BLaER1 (cell line): ENCODE data around the gene ACOX3.
"Not testable (repeated sequence)": the region's sequence is repeated elsewhere in the genome, so short reads cannot be mapped to it uniquely, and the experiment has no call there.

Experiments used
- H3K27ac ChIP-seq: shearing (Covaris generic); formaldehyde crosslinking; 2 replicates; pipeline ENCODE4 v1.8.1; 2022
- H3K27me3 ChIP-seq: shearing (Covaris generic); formaldehyde crosslinking; 2 replicates; pipeline ENCODE4 v1.8.1; 2022
- H3K36me3 ChIP-seq: shearing (Covaris generic); formaldehyde crosslinking; 2 replicates; pipeline ENCODE4 v1.8.1; 2022
- H3K4me1 ChIP-seq: shearing (Covaris generic); formaldehyde crosslinking; 2 replicates; pipeline ENCODE4 v1.8.1; 2022
- H3K4me2 ChIP-seq: shearing (Covaris generic); formaldehyde crosslinking; 2 replicates; pipeline ENCODE4 v1.8.1; 2022
- H3K4me3 ChIP-seq: shearing (Covaris generic); formaldehyde crosslinking; 2 replicates; pipeline ENCODE4 v1.8.1; 2022
- H3K9ac ChIP-seq: shearing (Covaris generic); formaldehyde crosslinking; 2 replicates; pipeline ENCODE4 v1.8.1; 2022
- H3K9me3 ChIP-seq: shearing (Covaris generic); formaldehyde crosslinking; 2 replicates; pipeline ENCODE4 v1.8.1; 2022
- H4K20me1 ChIP-seq: shearing (Covaris generic); formaldehyde crosslinking; 2 replicates; pipeline ENCODE4 v1.8.1; 2022
- Cebpa-rat ChIP-seq: shearing (Covaris generic); IDR thresholded peaks from 2 replicates; pipeline ENCODE4 v1.8.1; 2022

Gene ACOX3

GRCh38 chr4:8422786-8423185 is 17.7 kb downstream of the ACOX3 start:
- peaks cover 34% of the 10 kb centered on the region for H4K20me1 ChIP-seq
- H3K9me3 ChIP-seq, result no peaks in the 10 kb centered on the region
- H3K27ac ChIP-seq, result no peak overlapping the region
- no peak overlapping the region for H3K9ac ChIP-seq
- H3K4me2 ChIP-seq, result no peak overlapping the region
- H3K4me3 ChIP-seq, result no peak overlapping the region
- peaks cover 11% of the 10 kb centered on the region for H3K4me1 ChIP-seq
- H3K27me3 ChIP-seq, result no peaks in the 10 kb centered on the region
- TF ChIP-seq Cebpa-rat, result no peak
- H3K36me3 ChIP-seq, result peaks cover 11% of the 10 kb centered on the region; the same call in 1 of the 2 replicates

DNA sequence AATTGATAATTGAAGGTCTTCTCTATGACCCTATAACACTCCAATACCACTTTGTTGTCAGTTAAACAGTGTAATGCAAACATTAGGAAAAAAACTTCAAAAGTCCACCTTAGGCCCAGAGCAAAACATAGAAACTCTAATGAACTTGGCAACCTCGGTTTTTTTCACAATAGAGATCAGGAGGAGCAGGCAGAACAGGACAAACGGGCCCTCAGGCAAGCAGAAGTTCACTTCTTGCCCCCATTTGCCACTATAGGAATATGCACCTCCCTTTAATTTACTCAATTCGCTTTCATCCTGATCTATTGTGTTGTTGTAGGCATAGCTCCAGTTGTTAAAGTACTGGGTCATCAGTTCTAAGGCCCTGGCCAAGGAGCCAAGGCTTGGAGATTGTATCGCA is 18.2 kb downstream of the ACOX3 start:
- Histone ChIP-seq H3K27me3 (no peaks in the 10 kb centered on the region), H3K4me1 (peaks cover 6% of the 10 kb centered on the region), H4K20me1 (peaks cover 34% of the 10 kb centered on the region), H3K9me3 (no peaks in the 10 kb centered on the region), H3K4me2 (no peak overlapping the region), H3K9ac (no peak overlapping the region), H3K36me3 (peaks cover 11% of the 10 kb centered on the region; the same call in 1 of the 2 replicates), H3K4me3 (no peak overlapping the region), H3K27ac (no peak overlapping the region)
- no peak for TF ChIP-seq Cebpa-rat

GRCh38 chr4:8420151-8420550 is 20.4 kb downstream of the ACOX3 start:
- H3K27me3 ChIP-seq, H3K9me3 ChIP-seq, H3K27ac ChIP-seq, H3K4me1 ChIP-seq, H3K4me3 ChIP-seq, H3K9ac ChIP-seq, H3K4me2 ChIP-seq: not testable (repeated sequence)
- Histone ChIP-seq H3K36me3 (peaks cover 30% of the 10 kb centered on the region), H4K20me1 (peaks cover 43% of the 10 kb centered on the region)

DNA sequence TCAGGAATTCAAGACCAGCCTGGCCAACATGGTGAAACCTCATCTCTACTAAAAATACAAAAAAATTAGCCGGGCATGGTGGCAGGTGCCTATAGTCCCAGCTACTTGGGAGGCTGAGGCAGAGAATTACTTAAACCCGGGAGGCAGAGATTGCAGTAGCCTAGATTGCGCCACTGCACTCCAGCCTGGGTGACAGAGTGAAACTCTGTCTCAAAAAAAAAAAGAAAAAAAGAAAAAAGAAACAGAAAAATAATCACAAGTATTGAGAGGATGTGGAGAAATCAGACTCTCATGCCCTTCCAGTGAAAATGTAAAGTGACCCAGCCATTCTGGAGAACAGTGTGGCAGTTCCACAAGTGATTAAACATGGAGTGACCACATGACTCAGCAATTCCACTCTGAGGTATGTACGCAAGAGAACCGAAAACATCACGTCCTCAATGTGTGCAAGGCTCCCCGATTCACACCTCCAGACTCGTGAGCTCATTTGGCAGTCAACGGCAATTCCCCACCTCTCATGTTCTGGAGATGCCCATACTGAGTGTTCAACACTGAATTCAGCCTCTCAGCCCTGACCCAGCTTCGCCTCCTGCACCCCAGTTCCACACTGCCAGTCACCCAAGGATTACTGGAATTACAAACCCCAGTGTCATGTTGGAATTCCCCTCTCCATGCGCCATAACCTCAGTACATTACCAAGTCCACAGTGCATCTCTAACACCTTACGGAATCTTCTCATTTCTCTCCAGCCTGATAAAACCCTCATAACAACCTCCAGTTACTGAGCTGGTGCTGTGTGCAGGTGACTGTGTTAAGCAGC is 21.1 kb downstream of the ACOX3 start:
- Histone ChIP-seq H3K9ac (no peak overlapping the region), H3K4me2 (no peak overlapping the region), H3K27ac (no peak overlapping the region)

DNA sequence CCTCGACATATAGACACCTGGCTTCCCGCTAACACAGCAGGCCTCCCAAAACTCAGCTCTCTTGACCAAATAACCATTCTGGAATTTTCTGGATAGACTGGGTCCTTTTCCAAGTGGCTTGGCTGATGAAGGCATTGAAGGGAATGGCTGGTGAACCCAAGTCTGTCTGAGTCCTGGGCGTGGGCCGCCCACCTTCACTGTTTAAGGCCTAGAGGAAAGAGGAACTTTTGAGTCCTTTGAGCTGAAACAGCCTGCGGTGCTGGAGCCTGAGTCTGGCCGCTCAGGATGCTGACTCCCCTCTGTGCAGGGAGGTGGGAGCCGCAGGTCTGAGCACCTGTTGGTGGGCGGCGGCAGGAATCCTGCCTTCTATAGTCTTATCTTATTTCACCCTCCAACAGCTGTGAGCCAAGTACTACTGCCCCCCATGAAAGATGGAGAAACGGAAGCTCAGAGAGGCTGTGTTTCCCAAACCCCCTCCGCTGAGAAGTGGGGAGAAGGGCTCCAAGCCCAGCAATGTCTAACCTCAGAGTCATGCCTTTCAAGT is 23.4 kb downstream of the ACOX3 start:
- peaks cover 11% of the 10 kb centered on the region for H3K4me1 ChIP-seq
- H3K9me3 ChIP-seq, result no peaks in the 10 kb centered on the region
- H4K20me1 ChIP-seq, result peaks cover 34% of the 10 kb centered on the region
- H3K4me3 ChIP-seq, result no peak overlapping the region
- H3K36me3 ChIP-seq, result peaks cover 38% of the 10 kb centered on the region
- H3K27ac ChIP-seq, result no peak overlapping the region
- TF ChIP-seq Cebpa-rat, result no peak
- no peaks in the 10 kb centered on the region for H3K27me3 ChIP-seq
- no peak overlapping the region for H3K4me2 ChIP-seq
- H3K9ac ChIP-seq, result no peak overlapping the region

More for the DNA sequence above, 21.1 kb downstream of the ACOX3 start:
- Histone ChIP-seq H3K4me3 (no peak overlapping the region), H3K9me3 (no peaks in the 10 kb centered on the region), H3K27me3 (no peaks in the 10 kb centered on the region), H4K20me1 (peaks cover 43% of the 10 kb centered on the region), H3K4me1 (no peaks in the 10 kb centered on the region), H3K36me3 (peaks cover 35% of the 10 kb centered on the region)
- TF ChIP-seq Cebpa-rat, result no peak

DNA sequence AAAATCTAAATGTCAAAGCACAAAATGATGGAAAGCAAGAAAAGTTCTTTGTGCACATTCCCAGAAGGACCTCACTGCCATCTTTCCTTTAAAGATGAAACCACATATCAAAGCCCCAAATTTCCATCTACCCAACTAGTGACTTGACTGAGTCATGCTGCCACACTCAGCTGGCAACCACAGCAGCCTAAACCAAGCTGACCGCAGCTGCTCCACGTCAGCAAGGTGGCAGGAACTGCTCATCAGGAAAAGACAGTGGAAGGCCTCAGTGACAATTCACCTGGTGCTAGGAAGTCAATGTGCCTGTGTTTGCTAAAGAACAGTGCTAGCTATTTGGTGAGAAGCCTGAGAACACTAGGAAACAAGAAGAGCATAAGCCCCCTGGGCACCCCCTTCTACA is 26.1 kb downstream of the ACOX3 start:
- H3K4me1 ChIP-seq, result peaks cover 37% of the 10 kb centered on the region
- H3K27ac ChIP-seq, result no peak overlapping the region
- no peak overlapping the region for H3K4me2 ChIP-seq
- H3K27me3 ChIP-seq, result no peaks in the 10 kb centered on the region
- H4K20me1 ChIP-seq, result peaks cover 37% of the 10 kb centered on the region
- TF ChIP-seq Cebpa-rat, result no peak
- no peaks in the 10 kb centered on the region for H3K9me3 ChIP-seq
- no peak overlapping the region for H3K9ac ChIP-seq
- peaks cover 38% of the 10 kb centered on the region for H3K36me3 ChIP-seq
- no peak overlapping the region for H3K4me3 ChIP-seq

- H3K4me2 ChIP-seq, result peak overlapping the region; percentile 82
- H4K20me1 ChIP-seq, result peaks cover 30% of the 10 kb centered on the region
- 0 out of 2 replicates have a peak overlapping the region, but pooled peaks have one; percentile 74 for H3K27ac ChIP-seq
Observed at GRCh38 chr4:8412288-8412687, 28.2 kb downstream of the ACOX3 start.

DNA sequence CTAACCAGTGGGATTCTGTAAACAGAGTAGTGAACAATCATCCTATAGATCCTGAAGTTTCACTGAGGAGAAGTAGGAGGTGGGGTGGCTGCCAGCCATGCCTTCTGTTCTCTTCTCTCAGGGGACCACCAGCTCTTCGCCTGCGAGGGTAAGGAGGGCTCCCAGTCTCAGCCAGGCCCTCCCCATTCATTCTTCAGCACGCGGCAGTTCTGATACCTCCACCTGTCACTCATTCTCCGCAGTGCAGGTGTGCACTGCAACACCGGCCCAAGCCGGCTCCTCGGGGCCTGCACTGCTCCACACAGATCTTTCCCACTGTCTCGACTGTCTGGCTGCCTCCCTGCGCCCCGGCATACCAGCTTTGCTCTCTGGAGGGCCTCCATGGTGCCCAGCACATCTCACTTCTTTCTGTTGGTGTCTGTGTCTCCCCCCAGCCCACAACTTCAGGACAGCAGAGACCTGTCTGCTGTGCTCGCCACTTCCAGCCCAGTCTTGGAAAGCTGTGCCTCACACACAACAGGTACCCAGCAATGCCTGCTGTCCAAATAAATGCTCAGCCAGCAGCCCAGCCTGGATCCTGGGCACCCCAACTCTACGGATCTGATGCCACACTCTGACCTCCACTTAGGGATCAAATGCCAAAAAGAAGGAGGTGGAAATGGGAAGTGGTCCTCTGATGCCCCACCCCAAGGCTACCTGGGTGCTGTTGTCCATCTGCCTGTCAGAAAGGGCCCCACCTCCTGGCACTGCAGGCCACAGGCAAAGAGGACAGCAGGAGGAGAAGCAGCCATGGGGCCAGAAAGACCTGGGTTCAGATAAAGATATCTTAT is 29.0 kb downstream of the ACOX3 start:
- Histone ChIP-seq H3K9me3 (peaks cover 3% of the 10 kb centered on the region), H3K27me3 (no peaks in the 10 kb centered on the region), H4K20me1 (peaks cover 23% of the 10 kb centered on the region), H3K4me1 (peaks cover 45% of the 10 kb centered on the region), H3K4me3 (peak overlapping the region; percentile 18), H3K36me3 (peaks cover 42% of the 10 kb centered on the region), H3K4me2 (peak overlapping the region; percentile 82), H3K9ac (peak overlapping the region; percentile 58), H3K27ac (peak overlapping the region; percentile 74)
- TF ChIP-seq Cebpa-rat, result no peak

More at GRCh38 chr4:8412288-8412687, 28.2 kb downstream of the ACOX3 start:
- TF ChIP-seq Cebpa-rat, result no peak
- no peak overlapping the region for H3K4me3 ChIP-seq
- H3K9me3 ChIP-seq, result no peaks in the 10 kb centered on the region
- H3K36me3 ChIP-seq, result peaks cover 45% of the 10 kb centered on the region
- no peak overlapping the region for H3K9ac ChIP-seq
- H3K27me3 ChIP-seq, result no peaks in the 10 kb centered on the region
- peaks cover 45% of the 10 kb centered on the region for H3K4me1 ChIP-seq

GRCh38 chr4:8410641-8411271 is 29.8 kb downstream of the ACOX3 start:
- Histone ChIP-seq H3K27ac (peak overlapping the region; percentile 74), H4K20me1 (peaks cover 17% of the 10 kb centered on the region), H3K4me1 (peaks cover 45% of the 10 kb centered on the region), H3K36me3 (peaks cover 42% of the 10 kb centered on the region), H3K9ac (peak overlapping the region; percentile 58; the same call in 1 of the 2 replicates), H3K9me3 (peaks cover 11% of the 10 kb centered on the region), H3K4me2 (peak overlapping the region; percentile 82), H3K4me3 (peak overlapping the region; percentile 18), H3K27me3 (no peaks in the 10 kb centered on the region)
- TF ChIP-seq Cebpa-rat, result no peak
